CD4-positive, alpha-beta T cell treated with Interleukin-1 beta for 1 hour (primary cell): ENCODE data around the gene PAOX.
"Not testable (repeated sequence)": the region's sequence is repeated elsewhere in the genome, so short reads cannot be mapped to it uniquely, and the experiment has no call there.

Experiments used
- DNase-seq, 2 donors: peaks; one replicate each; pipeline ENCODE4 v3.0.0-alpha.2; 2020 to 2022

The PAOX gene

DNA sequence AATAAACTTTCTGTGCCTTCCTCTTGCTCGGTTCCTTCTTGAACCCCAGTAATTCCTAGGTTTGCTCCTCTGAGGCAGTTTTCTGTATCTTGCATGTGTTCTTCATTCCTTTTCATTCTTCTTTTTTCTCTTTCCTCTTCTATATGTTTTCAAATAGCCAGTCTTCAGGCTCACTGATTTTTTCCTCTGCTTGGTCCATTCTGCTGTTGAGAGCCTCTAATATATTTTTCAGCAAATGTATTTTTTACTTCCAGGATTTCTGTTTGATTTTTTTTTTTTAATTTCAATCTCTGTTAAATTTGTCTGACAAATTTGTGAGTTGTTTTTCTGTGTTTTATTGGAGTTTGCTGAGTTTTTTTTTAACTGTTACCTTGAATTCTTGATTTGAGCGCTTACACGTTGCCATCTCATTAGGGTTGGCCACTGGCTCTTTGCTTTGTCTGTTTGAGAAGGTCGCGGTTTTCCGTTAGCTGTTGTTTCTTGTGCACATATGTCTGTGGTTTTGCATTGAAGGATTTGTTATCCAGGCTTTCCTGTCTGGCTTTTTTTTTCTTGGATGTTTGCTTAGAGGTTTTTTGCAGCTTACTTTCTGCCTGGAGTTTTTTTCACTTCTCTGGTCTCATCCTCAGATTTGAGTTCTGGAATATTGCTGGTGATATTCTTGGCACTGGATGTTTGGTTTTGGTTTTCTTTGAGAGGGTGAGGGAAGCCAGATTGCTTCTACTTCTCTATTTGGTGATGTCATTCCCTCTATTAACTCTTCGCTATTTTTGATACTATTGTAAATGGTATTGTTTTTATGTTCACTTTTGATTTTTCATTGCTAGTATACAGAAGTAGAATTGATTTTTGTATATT is 32.7 kb downstream of the PAOX start:
- no peak for DNase-seq

DNA sequence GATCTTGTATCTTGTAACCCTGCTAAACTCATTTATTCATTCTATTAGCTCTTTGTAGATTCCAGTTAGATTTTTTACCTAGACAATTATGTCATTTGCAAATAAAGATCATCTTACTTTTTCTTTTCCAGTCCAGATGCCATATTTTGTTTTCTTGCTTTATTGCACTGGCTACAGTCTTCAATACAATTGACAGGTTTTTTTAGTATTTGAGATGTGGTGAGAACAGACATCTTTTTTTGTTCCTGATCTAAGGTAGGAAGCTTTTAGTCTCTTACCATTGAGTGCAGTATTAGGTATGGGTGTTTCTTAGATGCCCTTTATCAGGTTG is 33.3 kb downstream of the PAOX start:
- DNase-seq, result no peak

DNA sequence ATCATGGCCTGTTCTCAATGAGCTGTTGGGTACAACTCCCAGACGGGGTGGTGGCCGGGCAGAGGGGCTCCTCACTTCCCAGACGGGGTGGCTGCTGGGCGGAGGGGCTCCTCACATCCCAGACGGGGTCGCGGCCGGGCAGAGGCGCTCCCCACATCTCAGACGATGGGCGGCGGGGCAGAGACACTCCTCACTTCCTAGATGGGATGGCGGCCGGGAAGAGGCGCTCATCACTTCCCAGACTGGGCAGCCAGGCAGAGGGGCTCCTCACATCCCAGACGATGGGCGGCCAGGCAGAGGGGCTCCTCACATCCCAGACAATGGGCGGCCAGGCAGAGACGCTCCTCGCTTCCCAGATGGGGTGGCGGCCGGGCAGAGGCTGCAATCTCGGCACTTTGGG is 35.3 kb downstream of the PAOX start:
- not testable (repeated sequence) for DNase-seq

DNA sequence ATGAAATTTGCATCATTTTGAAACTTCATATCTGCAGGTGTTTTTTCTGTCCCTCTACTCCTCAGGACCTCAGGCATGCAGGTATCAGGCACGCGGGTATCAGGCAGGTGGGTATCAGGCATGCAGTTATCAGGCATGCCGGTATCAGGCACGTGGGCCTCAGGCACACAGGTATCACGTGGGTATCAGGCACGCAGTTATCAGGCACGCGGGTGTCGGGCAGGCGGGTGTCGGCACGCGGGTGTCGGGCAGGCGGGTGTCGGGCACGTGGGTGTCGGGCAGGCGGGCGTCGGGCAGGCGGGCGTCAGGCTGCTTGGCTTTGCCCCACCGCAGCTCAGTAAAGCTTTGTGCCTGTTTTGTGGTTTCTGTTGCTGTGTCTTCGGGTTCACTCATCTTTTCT is 36.7 kb downstream of the PAOX start:
- no peak for DNase-seq

DNA sequence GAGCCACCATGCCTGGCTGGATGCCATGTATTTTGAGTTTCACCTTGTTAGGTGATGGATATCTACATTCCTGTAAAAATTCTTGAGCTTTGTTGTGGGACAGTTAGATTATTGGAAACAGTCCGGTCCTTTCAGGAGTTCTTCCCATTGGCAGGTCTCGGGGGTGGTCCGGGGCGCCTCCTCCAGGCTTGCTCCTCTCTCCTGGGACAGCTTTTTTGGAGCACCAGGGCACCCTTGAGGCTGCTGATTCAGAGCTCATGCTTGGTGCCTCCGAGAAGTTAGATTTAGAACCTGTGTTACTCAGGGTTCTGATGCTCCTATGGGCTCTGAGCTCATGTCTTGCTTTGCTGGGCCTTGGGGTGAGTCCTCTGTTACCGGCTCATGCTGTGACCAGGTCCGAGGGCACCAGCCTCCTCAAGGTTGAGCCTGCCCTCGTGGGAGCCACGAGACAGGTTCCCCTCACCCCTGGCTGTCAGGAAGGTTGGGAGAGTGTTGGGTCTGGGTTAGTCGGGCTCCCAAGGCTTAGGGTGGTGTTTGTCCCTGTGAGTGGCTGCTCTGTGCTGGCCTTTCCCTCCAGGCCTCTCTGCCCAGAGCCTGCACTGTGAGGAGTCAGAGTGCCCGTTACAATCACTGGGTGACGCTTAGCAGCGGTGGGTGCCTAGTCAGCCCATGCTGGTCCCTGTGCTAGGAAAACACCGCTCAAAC is 39.4 kb downstream of the PAOX start:
- DNase-seq, result no peak

DNA sequence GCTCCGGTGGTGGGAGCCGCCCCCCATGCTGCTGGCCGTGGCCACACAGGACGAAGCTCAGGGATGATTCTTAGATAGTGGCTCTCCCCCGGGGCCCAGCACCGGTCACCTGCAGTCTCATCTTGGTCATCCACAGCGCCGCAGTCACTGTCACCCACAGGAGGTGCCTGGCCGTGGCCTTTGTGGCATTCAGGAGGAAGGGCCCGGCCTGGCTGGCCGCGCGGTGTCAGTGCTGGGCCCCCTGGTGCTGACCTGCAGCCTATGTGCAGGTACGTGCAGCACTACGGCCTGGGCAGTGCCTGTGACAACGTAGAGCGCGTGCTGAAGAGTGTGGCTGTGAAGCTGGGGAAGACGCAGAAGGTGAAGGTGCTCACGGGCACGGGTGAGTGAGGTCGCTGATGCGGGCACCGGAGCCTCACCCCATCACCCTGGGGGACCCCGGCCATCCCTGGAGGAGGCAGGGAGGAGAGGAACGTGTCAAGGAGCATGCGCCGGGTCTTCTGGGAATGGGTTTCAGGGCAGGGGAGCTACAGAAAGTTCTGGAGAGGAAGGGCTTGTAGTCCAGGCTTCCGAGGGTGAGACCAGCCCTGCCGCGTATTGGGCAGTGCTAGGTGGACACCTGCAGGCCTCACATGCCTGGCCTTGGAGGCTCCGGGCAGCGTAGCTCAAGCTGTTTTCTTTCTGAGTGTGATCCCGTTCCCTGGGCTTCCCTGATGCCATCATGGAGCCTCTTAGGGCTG is 40.3 kb downstream of the PAOX start:
- no peak for DNase-seq

DNA sequence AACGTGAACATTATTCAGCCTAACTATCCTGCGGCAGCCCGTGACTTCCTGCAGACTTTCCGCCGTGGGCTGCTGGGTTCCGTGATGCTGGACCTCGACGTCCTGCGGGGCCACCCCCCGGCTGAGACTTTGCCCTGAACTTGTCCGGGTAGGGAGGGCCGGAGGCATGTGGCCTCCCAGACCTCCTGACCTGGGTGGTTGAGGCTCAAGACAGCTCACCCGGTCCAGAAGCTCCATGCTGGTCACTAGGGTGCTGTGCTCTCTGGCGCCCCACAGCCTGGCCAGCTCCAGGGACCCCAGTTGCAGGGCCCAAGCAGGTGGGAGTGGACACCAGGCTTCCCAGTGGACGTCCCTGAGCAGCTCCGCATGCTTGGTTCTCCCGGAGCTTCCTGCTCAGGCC is 41.0 kb downstream of the PAOX start:
- DNase-seq, result no peak

DNA sequence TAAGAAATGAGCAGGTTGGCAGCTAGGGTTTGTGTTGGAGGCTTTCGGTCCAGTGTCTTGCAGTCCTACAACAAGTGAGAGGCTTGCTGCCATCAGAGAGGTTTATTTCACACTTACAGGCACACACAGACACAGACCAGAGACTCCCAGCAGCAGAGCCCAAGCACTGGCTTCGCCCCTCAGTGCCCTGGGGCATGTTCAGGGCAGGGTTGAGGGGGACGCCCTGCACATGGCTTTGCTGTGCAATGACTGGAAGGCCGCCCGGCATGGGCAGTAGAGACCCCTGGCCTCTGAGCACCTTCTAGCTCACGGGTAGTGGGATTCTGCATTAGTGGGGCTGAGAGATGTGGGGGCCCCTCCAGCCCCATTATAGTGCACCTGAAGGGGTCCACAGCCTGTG is 41.5 kb downstream of the PAOX start:
- no peak for DNase-seq

DNA sequence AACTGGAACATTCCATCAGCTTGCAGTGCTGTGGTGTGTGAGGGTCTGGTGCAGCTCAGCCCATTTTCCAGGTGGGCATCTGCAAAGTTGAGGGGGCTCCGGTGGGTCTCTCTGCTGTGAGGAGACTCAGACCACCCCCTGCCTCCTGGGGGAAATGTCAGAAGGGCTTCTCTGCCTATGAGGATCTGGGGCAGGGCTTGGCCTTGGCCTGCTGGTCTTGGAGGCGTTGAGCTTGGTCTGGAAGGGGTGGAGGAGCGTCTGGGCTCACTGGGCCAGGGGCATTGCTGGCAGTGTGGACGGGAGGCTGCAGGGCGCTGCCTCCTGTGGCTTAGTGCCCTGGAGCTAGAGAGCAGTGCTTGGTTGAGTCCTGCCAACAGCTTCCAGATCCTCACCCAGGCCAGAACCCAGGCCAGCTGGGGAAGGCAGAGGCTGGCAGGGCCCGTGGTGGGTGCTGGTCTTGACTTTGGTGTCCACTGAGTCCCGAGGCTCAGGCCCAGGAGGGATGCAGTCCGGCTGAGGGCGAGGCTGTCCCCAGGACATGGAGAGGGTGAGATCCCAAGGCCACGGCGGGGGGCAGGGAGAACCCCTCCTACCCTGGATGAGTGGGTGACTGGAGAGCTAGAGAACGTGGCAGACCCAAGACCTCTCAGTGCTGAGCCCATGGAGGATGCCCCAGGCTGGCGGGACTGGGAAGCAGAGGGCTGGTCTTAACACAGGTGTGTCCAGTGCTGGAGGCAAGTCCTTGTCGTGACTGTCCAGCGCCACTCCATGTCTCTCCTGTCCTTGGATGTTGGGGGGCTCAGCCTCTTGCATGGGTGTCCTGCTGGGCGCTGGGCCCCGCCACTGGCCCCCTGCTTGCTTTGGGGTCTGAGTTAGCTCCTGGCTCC is 42.5 kb downstream of the PAOX start:
- no peak for DNase-seq

DNA sequence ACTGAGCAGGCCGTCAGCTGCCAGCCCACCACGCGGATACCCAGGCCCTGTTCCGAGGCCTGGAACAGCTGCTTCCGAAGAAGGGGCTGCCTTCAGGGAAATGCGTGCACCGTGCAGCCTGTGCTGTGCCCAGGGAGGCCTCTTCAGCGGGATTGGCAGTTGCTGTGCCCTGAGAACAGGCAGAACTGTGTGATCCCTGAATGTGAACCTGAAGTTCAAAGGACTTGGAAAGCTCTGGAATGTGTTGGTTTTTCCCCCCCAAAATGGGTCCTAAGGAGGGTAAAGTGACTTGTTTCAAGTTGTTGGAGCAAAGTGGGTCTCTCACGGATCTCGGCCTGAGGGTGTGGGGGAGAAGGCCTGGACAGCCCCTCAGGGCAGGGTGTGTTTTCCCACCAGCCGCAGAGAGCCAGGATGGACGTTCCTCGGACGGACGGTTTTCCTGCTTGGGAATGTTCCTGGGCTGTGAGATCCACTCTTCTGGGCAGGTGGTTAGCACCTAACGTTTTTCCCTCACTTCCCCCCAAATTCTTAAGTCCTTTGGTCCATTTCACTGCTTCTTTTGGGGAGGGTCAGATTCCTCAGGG is 43.3 kb downstream of the PAOX start:
- no peak for DNase-seq

DNA sequence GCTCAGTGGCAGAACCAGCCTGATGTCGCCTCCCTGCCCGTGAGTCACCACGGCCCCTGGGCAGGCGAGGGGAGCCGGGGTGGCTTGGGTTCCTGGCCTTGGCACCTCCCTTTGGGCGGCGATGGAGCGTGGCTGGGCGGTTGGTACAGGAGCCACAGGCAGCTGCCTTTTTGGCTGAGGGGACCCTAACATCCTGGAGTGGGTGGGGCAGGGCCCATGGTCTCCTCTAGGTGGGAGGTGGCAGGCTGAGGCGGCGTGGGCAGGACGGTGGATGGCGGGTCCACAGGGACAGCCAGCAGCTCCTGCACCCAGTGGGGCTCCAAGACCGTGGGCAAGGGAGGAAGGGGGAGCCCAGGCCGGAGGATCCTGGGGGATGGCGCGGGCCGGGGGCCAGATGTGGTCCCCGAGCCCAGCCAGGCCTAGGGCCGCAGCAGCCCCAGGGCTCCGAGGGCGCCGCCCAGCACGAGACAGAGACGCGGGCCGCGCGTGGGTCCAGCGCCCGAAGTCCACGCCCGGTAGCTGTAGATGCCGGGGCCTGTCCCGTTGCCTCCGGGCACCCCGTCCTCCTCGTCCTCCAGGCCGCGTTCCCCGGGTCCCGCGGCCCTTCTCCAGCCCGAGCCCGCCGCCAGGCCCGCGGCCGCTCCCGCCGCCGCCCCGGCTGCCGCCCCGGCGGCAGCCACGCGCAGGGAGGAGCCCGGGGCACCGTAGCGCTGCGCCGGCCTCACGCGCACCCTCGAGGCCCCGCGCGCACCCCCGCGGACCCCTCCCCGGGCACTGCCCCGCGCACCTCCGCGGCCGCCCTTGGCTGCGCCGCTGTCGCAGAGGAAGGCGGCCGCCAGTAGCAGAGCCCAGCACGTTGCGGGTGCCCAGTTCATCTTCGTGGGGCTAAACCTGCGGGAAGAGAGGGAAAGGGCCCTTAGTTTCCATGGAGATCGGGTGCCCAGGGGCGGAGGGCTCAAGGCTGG is 44.0 kb downstream of the PAOX start:
- DNase-seq, result no peak

DNA sequence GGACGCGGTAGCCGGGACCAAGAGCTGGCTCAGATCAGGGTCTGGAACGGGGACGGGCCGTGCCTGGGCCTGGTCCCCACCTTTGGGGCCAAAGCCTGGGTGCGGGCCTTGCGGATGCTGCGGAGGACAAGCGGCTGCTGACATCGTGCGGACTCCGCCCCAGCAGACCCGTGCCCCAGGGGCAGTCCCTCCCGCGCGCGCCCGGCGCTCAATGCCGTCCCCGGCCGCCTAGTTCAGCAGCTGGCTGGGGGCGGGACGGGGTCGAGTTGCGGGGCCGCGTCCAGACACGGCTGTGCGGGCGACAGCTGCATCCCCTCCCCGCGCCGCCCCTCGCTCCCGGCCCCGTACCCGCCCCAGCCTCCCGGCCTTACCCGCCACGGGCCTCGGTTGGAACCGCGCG is 45.0 kb downstream of the PAOX start:
- DNase-seq, result not testable (repeated sequence)

DNA sequence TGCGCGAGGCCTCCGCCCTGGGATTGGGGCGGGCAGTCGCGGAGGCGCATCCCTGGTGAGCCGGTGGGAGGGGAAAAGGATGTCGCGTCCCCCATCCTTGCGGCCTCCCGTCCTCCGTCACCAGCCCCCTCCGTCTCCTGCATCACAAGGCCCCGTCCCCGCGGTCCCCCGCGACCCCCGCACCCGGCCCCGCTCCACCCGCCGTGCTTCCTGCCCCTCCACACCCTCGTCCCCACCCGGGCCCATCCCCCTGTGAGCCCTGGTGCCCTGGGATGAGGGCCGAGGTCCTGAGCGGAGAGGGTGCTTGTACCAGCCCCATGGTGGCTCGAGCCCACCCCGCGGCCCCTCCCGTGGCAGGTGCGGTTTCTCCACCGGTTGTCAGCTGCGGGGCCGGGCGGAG is 45.5 kb downstream of the PAOX start, which contains the start of gene SPRN:
TSS of gene SPRN (minus strand) at position 25 of the 400 bp plus-strand sequence. CDS start 944 bp downstream, outside the sequence.
- DNase-seq, result not testable (repeated sequence)

DNA sequence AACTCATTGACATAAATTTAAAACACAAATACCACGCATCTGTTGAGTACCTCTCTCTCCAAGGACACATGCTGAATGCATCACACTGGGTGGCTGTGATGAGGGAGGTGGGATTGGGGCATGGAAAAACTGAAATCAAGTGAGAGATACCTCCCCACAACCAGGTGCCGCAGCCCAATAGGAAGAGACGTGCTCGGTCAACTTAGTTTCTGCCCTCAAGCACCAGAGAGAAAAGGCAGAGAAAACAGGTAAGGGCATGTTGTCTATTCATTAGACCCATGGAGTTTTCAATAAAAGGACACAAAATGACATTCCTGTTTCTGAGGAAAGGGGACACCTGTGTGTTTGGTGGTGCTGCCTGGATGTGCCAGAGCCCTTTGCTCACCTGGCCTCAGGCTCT is 50.5 kb downstream of the PAOX start:
- DNase-seq, result not testable (repeated sequence)

DNA sequence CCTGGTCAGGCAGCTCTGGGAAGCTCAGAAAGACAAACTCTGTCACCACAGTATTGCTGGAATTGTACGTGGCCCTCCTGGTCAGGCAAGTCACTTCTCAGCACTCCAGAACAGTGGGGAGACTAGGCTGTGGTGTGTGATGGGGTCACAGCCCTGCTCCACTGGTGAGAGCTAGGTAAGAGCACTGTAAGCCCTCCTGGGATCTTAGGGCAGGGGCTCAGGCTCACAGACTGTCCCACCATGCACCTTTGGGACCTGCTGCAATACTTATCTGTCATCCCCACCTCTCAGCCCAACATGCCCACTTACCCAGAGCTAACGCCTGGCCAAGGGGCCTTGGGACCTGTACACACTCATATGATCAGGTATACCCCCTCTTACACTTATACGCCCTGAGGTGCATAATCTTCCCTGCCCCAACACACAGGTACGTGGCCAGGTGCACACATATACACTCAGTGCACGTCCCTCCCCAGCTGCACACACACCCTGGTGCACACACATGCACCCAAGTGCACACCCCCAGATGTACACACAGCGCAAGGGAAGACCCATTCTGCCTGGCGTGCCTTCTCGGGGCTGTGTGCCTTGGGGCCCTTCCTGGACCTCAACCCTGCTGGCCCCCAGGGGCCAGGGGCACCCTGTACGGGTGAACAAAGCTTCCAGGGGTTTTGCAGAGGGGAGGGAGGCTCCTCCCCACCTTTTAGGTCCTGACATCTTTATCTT is 53.0 kb downstream of the PAOX start:
- DNase-seq, result not testable (repeated sequence)

DNA sequence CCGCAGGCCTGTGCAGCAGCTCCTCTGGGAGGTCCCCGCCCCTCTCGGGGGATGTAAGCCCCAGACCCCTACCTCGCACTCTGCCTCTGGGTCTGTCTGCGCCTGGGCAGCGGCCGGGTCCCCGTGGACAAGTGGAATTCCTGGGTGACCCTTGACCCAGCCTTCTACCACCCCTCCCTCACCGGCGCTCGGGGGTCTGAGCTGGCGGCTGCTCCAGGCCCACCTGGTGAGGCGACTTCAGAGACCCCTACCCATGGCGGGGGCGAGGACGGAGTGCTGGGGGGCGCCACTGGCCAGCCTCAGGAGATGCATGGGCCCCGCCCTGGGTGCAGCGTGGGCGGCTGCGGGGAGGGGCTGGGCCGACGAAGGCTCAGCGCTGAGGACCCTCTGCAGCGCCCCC is 53.7 kb downstream of the PAOX start:
- DNase-seq, result not testable (repeated sequence)

DNA sequence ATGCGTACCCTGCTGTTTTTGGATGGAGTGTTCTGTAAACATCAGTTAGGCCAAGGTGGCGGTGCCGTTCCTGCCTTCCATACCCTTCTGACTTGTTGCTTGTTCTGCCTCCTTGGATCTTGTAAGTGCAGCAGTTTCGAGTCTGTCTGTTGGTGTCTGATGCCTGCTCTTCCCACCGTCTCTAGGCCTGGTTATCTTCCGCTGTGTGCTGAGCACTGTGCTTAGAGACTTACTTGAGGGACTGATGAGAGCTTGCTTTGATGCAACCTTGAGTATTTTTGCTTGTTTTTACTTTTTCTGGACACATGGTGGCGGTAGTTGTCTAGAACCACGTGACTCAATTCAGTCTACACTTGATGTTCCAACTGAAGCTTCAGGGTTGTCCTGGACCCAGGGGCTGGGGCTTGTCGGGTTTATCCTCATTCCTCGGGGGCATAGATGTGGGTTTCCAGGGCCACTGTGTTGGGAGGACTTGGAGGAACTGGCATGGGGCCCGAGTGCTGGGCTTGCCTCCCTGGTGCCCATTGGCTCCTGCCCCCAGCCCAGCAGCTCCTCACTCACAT is 59.7 kb downstream of the PAOX start:
- DNase-seq, result peak in 1 of 2 donors; percentile 49

DNA sequence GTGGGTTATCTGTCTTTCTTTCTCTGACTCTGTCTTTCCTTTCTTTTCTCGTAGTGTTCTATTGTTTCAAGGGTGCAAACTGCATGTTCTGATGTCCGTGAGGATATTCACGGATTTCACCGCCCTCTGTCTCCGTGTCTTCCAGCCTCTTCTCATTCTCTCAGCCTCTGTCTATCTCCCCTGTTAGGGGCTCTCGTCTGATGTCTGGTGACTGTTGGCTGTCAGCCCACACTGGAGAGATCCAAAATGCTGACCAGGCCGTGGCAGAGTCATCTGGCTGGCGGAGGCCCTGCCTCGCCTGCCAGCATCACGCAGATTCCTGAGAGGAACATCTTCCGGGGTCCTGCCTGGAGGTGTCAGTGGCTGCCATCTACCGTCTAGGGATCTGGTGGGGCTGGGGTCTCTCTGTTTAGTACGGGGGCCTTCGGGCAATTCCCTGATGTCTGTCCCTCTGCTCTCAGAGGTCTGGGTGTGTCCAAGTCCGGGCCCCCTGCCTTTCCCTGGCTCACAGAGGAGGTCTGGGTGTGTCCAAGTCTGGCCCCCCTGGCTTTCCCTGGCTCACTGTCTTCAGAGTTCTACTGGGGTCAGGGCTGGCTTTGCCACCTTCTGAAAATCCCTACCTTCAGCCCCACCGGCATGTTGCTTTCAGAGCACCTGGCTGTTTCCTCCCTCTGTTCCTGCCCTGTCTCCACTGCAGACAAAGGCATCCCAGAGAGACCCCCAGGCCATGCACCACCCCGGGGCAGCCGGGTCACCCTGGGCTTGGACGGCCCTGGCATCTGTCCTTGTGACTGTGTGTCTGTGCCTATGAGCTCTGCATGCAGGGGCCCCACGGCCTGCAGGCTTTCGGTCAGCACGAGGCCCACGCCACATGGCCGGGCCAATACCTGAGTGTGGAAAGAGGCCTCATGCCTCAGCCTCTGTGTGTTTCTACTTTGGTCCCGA is 60.7 kb downstream of the PAOX start:
- DNase-seq, result no peak
